ENCODE measurements around the gene ARHGEF28.

GRCh38 chr5:73701566-73701965 lies 75.6 kb downstream of the ARHGEF28 start:
- TF ChIP-seq CTCF (conservative IDR thresholded peaks at IDR 0.05; ENCODE audit: low read depth, low read length) (no peak), CEBPB (IDR thresholded peaks at IDR 0.05; ENCODE audit: low read depth, low read length) (no peak), NFE2L2 (IDR thresholded peaks at IDR 0.05; ENCODE audit: low read depth, low read length) (no peak), USF2 (IDR thresholded peaks at IDR 0.05; ENCODE audit: low read depth, low read length) (no peak), RCOR1 (IDR thresholded peaks at IDR 0.05; ENCODE audit: insufficient replicate concordance, low read length) (no peak), POLR2A (IDR thresholded peaks at IDR 0.05; ENCODE audit: low read depth, low read length) (no peak), BHLHE40 (IDR thresholded peaks at IDR 0.05; ENCODE audit: low read depth, low read length) (no peak), CHD1 (IDR thresholded peaks at IDR 0.05; ENCODE audit: low read depth, low read length) (no peak), RFX5 (IDR thresholded peaks at IDR 0.05; ENCODE audit: low read depth, low read length) (no peak), SMC3 (IDR thresholded peaks at IDR 0.05; ENCODE audit: low read depth, low read length) (no peak), MAZ (IDR thresholded peaks at IDR 0.05; ENCODE audit: borderline replicate concordance, low read depth, low read length) (no peak), RAD21 (IDR thresholded peaks at IDR 0.05; ENCODE audit: low read length) (no peak)
